Thoracic aorta (tissue), 2 donors: ENCODE results near the gene BABAM2. TPM values are rescaled to one million over a fixed set of nuclear protein-coding genes. Genes with fewer than 3 reads are reported as not detected.
"Not testable (repeated sequence)": the region's sequence is repeated elsewhere in the genome, so short reads cannot be mapped to it uniquely, and the experiment has no call there.

Experiments used
- ATAC-seq: fragments of 150-250 bp; one replicate; pipeline ENCODE4 v1.8.0; 2017; ENCODE audit warnings: low read depth; ENCODE audit not compliant: insufficient number of reproducible peaks, low FRiP score
- DNase-seq: peaks from one replicate; pipeline ENCODE4 v3.0.0-alpha.2; 2020; ENCODE audit warnings: low spot score
- H3K27ac ChIP-seq, 2 donors: fragments of 200-600 bp; sonication (generic); 1 replicate in 1 of 2; 2 replicates in 1 of 2; pipeline ENCODE4 v1.5.1; 2016; ENCODE audit warnings: mild to moderate bottlenecking in 2 of 2, moderate library complexity in 2 of 2
- H3K27me3 ChIP-seq: fragments of 200-600 bp; sonication (generic); replicated peaks from 2 replicates; pipeline ENCODE4 v1.6.0; 2016; ENCODE audit warnings: mild to moderate bottlenecking; ENCODE audit not compliant: insufficient read depth
- H3K36me3 ChIP-seq: fragments of 200-600 bp; sonication (generic); one replicate; pipeline ENCODE4 v1.5.1; 2016
- H3K4me1 ChIP-seq, 2 donors: fragments of 200-600 bp; sonication (generic); 1 replicate in 1 of 2; 2 replicates in 1 of 2; pipeline versions ENCODE4 v1.5.1 to v1.6.0; 2016; ENCODE audit warnings: low read depth in 2 of 2, mild to moderate bottlenecking in 1 of 2; ENCODE audit not compliant: control insufficient read depth in 1 of 2
- H3K4me3 ChIP-seq: fragments of 200-600 bp; sonication (generic); 2 replicates; pipeline ENCODE4 v1.5.1; 2016; ENCODE audit warnings: mild to moderate bottlenecking
- H3K9me3 ChIP-seq: fragments of 200-600 bp; sonication (generic); 2 replicates; pipeline ENCODE4 v1.5.1; 2016
- CTCF ChIP-seq: fragments of 200-600 bp; sonication (generic); IDR thresholded peaks from one replicate; pipeline ENCODE4 v1.5.1; 2019; ENCODE audit warnings: antibody characterized with exemption
- total RNA-seq, 2 donors: library from RNA; depleted of rRNA; stranded (reverse); fragments of >200 nt; gene quantifications; one replicate each; pipeline versions ENCODE4 v1.1.0 to v1.2.3, GENCODE V29; 2016

Gene BABAM2
- total RNA-seq, 2 donors from 2014 or later = 24.7 to 32.8 TPM

DNA sequence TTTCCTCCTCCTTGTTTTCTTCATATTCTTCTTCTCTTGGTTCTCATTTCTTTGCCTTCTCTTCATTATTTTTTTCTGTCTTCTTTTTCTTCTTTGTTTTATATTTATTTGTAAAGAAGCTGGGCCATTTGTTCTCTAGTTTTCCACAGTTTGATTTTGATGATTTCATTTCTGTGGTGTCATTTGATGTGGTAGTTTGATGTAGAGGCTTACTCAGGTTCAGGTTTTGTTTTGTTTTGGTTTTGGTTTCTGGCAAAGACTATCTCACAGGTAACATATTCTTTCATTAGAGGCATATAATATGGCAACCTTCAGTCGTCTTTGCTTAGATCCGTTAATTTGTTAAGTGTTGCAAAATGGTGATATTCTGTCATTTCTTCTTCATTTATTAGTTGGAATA is 75.3 kb downstream of the BABAM2 start:
- no peak for DNase-seq
- peaks cover 9 to 10% of the 10 kb centered on the region in 2 donors for H3K4me1 ChIP-seq
- no peaks in the 10 kb centered on the region for H3K27me3 ChIP-seq
- no peak for TF ChIP-seq CTCF
- ATAC-seq = no peak
- H3K36me3 ChIP-seq = no peaks in the 10 kb centered on the region
- H3K9me3 ChIP-seq = no peaks in the 10 kb centered on the region
- H3K4me3 ChIP-seq = no peak overlapping the region
- H3K27ac ChIP-seq = no peak overlapping the region

- Histone ChIP-seq H3K27ac (no peak overlapping the region), H3K9me3 (no peaks in the 10 kb centered on the region), H3K36me3 (no peaks in the 10 kb centered on the region), H3K4me3 (no peak overlapping the region), H3K27me3 (no peaks in the 10 kb centered on the region), H3K4me1 (peaks cover 4 to 8% of the 10 kb centered on the region in 2 donors)
- ATAC-seq (no peak), DNase-seq (no peak)
- TF ChIP-seq CTCF = no peak
Observed at GRCh38 chr2:27966466-27966865, 75.9 kb downstream of the BABAM2 start.

DNA sequence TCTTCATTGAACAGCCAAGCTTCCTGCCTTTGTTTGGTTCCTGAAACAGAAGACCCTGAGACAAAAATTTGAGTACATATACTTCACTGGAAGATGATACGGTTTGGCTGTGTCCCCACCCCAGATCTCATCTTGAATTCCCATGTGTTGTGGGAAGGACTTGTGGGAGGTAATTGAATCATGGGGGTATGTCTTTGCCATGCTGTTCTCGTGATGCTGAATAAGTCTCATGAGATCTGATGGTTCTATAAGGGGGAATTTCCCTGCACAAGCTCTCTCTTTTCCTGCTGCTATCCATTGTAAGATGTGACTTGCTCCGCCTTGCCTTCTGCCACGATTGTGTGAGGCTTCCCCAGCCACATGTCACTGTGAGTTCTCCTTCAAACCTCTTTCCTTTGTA is 76.5 kb downstream of the BABAM2 start:
- TF ChIP-seq CTCF = no peak
- Histone ChIP-seq H3K36me3 (no peaks in the 10 kb centered on the region), H3K4me1 (peaks cover 0 to 8% of the 10 kb centered on the region in 2 donors), H3K27me3 (no peaks in the 10 kb centered on the region), H3K27ac (no peak overlapping the region), H3K9me3 (no peaks in the 10 kb centered on the region), H3K4me3 (no peak overlapping the region)
- DNase-seq (no peak), ATAC-seq (no peak)

DNA sequence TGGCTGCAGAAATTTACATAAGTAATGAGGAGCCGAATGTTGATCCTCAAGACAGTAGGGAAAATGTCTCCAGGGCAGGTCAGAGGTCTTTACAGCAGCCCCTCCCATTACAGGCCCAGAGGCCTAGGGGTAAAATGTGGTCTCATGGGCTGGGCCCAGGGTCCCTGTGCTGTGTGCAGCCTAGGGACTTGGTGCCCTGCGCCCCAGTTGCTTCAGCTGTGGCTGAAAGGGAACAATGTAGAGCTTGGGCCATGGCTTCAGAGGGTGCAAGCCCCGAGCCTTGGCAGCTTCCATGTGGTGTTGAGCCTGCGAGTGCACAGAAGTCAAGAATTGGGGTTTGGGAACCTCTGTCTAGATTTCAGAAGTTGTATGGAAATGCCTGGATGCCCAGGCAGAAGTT is 77.5 kb downstream of the BABAM2 start:
- DNase-seq, H3K36me3 ChIP-seq, H3K9me3 ChIP-seq, ATAC-seq, H3K4me1 ChIP-seq, H3K27me3 ChIP-seq, H3K27ac ChIP-seq, H3K4me3 ChIP-seq: not testable (repeated sequence)

DNA sequence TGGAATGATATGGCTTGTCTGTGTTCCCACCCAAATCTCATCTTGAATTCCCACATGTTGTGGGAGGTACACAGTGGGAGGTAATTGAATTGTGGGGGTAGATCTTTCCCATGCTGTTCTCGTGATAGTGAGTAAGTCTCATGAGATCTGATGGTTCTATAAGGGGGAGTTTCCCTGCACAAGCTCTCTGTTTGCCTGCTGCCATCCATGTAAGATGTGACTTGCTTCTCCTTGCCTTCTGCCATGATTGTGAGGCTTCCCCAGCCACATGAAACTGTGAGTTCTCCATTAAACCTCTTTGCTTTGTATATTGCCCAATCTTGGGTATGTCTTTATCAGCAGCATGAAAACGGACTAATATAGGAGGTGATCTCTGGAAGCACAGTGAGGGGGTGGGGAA is 78.4 kb downstream of the BABAM2 start:
- not testable (repeated sequence) for H3K4me1 ChIP-seq, H3K36me3 ChIP-seq, H3K27me3 ChIP-seq, ATAC-seq, H3K27ac ChIP-seq, DNase-seq, H3K4me3 ChIP-seq, H3K9me3 ChIP-seq

DNA sequence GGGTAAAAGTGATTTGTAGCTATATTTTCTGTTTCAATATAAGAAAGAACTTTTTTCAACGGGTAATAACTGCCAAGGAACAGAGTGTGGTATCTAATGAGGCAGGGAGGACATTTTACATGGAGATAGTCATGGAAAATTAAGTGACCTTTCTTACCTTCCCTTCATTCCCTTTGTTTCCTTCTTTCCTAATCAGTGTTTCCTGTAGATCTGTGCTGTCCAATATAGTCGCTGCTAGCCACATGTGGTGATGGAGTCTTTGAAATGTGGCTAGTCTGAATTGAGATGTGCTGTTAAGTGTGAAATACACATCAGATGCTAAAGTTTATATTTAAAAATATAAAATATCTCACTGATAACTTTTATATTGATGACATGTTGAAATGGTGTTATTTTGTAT is 81.8 kb downstream of the BABAM2 start:
- H3K36me3 ChIP-seq = no peaks in the 10 kb centered on the region
- no peaks in the 10 kb centered on the region for H3K27me3 ChIP-seq
- H3K4me1 ChIP-seq = no peaks in the 10 kb centered on the region
- TF ChIP-seq CTCF = no peak
- no peak overlapping the region for H3K4me3 ChIP-seq
- DNase-seq (no peak), ATAC-seq (no peak)
- H3K9me3 ChIP-seq = no peaks in the 10 kb centered on the region
- H3K27ac ChIP-seq = no peak overlapping the region
